ENCODE measurements around the gene NEK11.

- TF ChIP-seq CTCF (IDR thresholded peaks at IDR 0.05) (no peak), POLR2A (IDR thresholded peaks at IDR 0.05) (no peak)
Observed at GRCh38 chr3:131217296-131217741, 190.6 kb downstream of the NEK11 start.

All from uterus (tissue), 2 donors.